HepG2 (cell line): ENCODE measurements around the gene PCED1B. TPM values are rescaled to one million over a fixed set of nuclear protein-coding genes. Genes with fewer than 3 reads are reported as not detected.

Experiments
- ATAC-seq: fragments of 200-7000 bp; cut with Tn5 transposase; 3 replicates; pipeline ENCODE4 v1.9.1; 2020; ENCODE audit warnings: mild to moderate bottlenecking, moderate library complexity
- BruUV-seq: library from RNA; stranded (reverse); fragments of 400-500 nt; replicated peaks from 2 replicates; lab custom pipeline; 2021; lab: Mats Ljungman, UMichigan
- CTCF ChIA-PET: fragments of 300-600 bp; formaldehyde crosslinking; extraction: SDS; loops from one replicate; lab custom pipeline; 2021; ENCODE audit warnings: low total read pairs, inconsistent platforms, low intra/inter-chr PET ratio; lab: Yijun Ruan, JAX
- POLR2A ChIA-PET: fragments of 350-600 bp; sonication (Branson Sonifier 250); formaldehyde crosslinking; loops from one replicate; lab custom pipeline; 2020; ENCODE audit warnings: antibody characterized with exemption, inconsistent platforms; lab: Yijun Ruan, JAX
- DNase-seq: peaks from one replicate; pipeline ENCODE4 v3.0.0-alpha.2; 2015; ENCODE audit warnings: low spot score
- FAIRE-seq: peaks from 3 replicates; lab custom pipeline; 2011; peaks lifted over from hg19 to GRCh38; lab: Jason Lieb, UNC
- H2AFZ ChIP-seq: one replicate; pipeline ENCODE4 v1.6.1; 2011; ENCODE audit warnings: low read length, inconsistent platforms
- H3K27ac ChIP-seq: fragments of 300-600 bp; 3 replicates; pipeline ENCODE4 v1.8.0; 2011; ENCODE audit warnings: mixed run types, mild to moderate bottlenecking, mixed read lengths, low read length, inconsistent platforms; ENCODE audit not compliant: insufficient read depth; ENCODE audit errors: extremely low read length
- H3K27me3 ChIP-seq, 2 experiments: fragments of 200-600 bp in 1 of 2; 2 replicates in 1 of 2; 3 replicates in 1 of 2; pipeline versions ENCODE4 v1.6.0 to v1.8.0; 2011; ENCODE audit warnings: low read length in 2 of 2, mild to moderate bottlenecking in 2 of 2, moderate library complexity in 2 of 2, inconsistent platforms in 1 of 2; ENCODE audit not compliant: insufficient read depth in 2 of 2, control insufficient read depth in 1 of 2
- H3K36me3 ChIP-seq, 2 experiments: fragments of 200-600 bp in 1 of 2; replicated peaks in 1 of 2; 2 replicates in 1 of 2; 3 replicates in 1 of 2; pipeline versions ENCODE4 v1.5.1 to v1.8.0; 2011; ENCODE audit warnings: low read length in 2 of 2, inconsistent platforms in 1 of 2; ENCODE audit not compliant: insufficient read depth in 2 of 2, control insufficient read depth in 1 of 2
- H3K4me1 ChIP-seq: 2 replicates; pipeline ENCODE4 v1.5.1; 2012; ENCODE audit warnings: low read length, inconsistent platforms; ENCODE audit not compliant: insufficient read depth
- H3K4me2 ChIP-seq: 2 replicates; pipeline ENCODE4 v1.6.0; 2011; ENCODE audit warnings: low read depth, low read length, inconsistent platforms
- H3K4me3 ChIP-seq, 3 experiments: fragments of 200-600 bp in 1 of 3; sonication (generic), shearing (Covaris generic) in 1 of 3; replicated peaks in 1 of 3; 2 replicates each; pipeline ENCODE4 v1.5.1; 2011 to 2016; ENCODE audit warnings: low read length in 3 of 3, inconsistent platforms in 2 of 3, low read depth in 2 of 3, mild to moderate bottlenecking in 2 of 3, control low read depth in 1 of 3, mixed read lengths in 1 of 3; ENCODE audit not compliant: insufficient read depth in 1 of 3
- H3K79me2 ChIP-seq: one replicate; pipeline ENCODE4 v1.6.1; 2011; ENCODE audit warnings: low read length, inconsistent platforms; ENCODE audit not compliant: insufficient read depth
- H3K9ac ChIP-seq: 2 replicates; pipeline ENCODE4 v1.6.0; 2011; ENCODE audit warnings: mild to moderate bottlenecking, low read depth, low read length, inconsistent platforms; ENCODE audit not compliant: insufficient read depth
- H3K9me3 ChIP-seq: 2 replicates; pipeline ENCODE4 v1.5.1; 2012; ENCODE audit warnings: mild to moderate bottlenecking, low read length
- H4K20me1 ChIP-seq: 2 replicates; pipeline ENCODE4 v1.6.0; 2011; ENCODE audit warnings: inconsistent platforms, mild to moderate bottlenecking, low read length, moderate library complexity; ENCODE audit not compliant: insufficient read depth
- FOXC1 ChIP-seq: sonication (generic); formaldehyde crosslinking; IDR thresholded peaks from 2 replicates; pipeline ENCODE4 v1.8.0; 2022; ENCODE audit warnings: mild to moderate bottlenecking, missing genetic modification reagents, borderline replicate concordance
- THYN1 ChIP-seq: sonication (generic); formaldehyde crosslinking; IDR thresholded peaks from 2 replicates; pipeline ENCODE4 v1.8.1; 2023; ENCODE audit warnings: low read depth, mild to moderate bottlenecking, moderate library complexity, missing genetic modification reagents, borderline replicate concordance
- ZFY ChIP-seq: sonication (generic); formaldehyde crosslinking; IDR thresholded peaks from 2 replicates; pipeline ENCODE4 v1.4.0; 2020; ENCODE audit warnings: missing genetic modification reagents
- ZNF773 ChIP-seq: sonication (generic); formaldehyde crosslinking; IDR thresholded peaks from 2 replicates; pipeline ENCODE4 v1.4.0; 2020; ENCODE audit warnings: missing genetic modification reagents, borderline replicate concordance
- ZNF883 ChIP-seq: sonication (generic); formaldehyde crosslinking; IDR thresholded peaks from 2 replicates; pipeline ENCODE4 v1.5.1; 2020; ENCODE audit warnings: mild to moderate bottlenecking, missing genetic modification reagents; ENCODE audit errors: not compliant biosample characterization
- WGBS: methylation state at CpG from one replicate; pipeline ENCODE4 v1.1.6; 2017; ENCODE audit warnings: low lambda C conversion rate; 5-methylcytosine and 5-hydroxymethylcytosine counted together
- in situ Hi-C: cut with HindIII; loops from 2 replicates; pipeline ENCODE4 v1.10.0; 2017; ENCODE audit warnings: low pct_unique_long_range_greater_than_20kb; ENCODE audit not compliant: extremely low pct_ligation_motif_present
- intact Hi-C: fragments of 100-400 bp; cut with micrococcal nuclease; formaldehyde crosslinking; loops from one replicate; pipeline ENCODE4 v1.10.0; 2022; ENCODE audit not compliant: unreplicated experiment
- polyA plus RNA-seq, 8 experiments: library from polyadenylated mRNA; depleted of rRNA in 3 of 8; stranded (reverse) in 7 of 8; unstranded in 1 of 8; fragments of >200 nt; fragmentation: Illumina TruSeq in 4 of 8; extraction: Trizol in 4 of 8; gene quantifications; 2 replicates each; pipeline versions ENCODE4 v1.2.1 to v1.2.3, GENCODE V29; 2011 to 2016; ENCODE audit warnings: low read depth in 4 of 8, missing spikeins in 1 of 8, mixed read lengths in 1 of 8; ENCODE audit not compliant: insufficient read depth in 1 of 8
- total RNA-seq, 5 experiments: library from RNA; depleted of rRNA; stranded (reverse); fragments of >200 nt; fragmentation: Illumina TruSeq; extraction: Trizol; gene quantifications; 2 replicates each; pipeline ENCODE4 v1.2.3, GENCODE V29; 2016; ENCODE audit warnings: low read depth in 1 of 5
- TF ChIP-seq, protein P1 (sequence below): sonication (generic); formaldehyde crosslinking; conservative IDR thresholded peaks from 2 replicates; pipeline ENCODE4 v1.8.1; 2023; ENCODE audit warnings: missing genetic modification reagents
- TF ChIP-seq, protein P2 (sequence below): IDR thresholded peaks from 2 replicates; pipeline ENCODE4 v1.6.1; 2012; ENCODE audit warnings: low read depth, low read length, improper control_type of control experiment

Gene PCED1B
- total and polyA plus RNA-seq, 2 of the 13 experiments (the other 11 are each of a cell fraction or from before 2014, with no cell fraction given): 0.11 to 0.37 TPM

DNA sequence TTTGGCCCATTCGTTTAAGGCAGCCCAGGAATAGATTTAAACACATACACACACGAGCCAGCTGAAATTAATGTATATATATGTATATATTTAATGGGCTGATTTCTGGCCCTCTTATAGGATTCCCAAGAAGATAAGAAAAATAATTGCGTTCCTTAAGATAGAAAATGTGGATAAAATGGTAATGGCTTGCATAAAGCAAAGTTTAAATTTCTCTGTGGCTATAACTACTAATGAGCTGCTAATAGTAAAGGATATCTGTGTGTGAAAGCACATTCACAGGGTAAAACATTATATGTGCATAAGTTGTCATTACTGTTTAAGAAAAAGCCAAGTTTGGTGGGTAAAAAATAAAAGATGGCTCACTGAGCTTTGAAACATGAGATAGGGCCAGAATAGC lies 134.0 kb downstream of the PCED1B start:
- TF ChIP-seq, protein P1, sequence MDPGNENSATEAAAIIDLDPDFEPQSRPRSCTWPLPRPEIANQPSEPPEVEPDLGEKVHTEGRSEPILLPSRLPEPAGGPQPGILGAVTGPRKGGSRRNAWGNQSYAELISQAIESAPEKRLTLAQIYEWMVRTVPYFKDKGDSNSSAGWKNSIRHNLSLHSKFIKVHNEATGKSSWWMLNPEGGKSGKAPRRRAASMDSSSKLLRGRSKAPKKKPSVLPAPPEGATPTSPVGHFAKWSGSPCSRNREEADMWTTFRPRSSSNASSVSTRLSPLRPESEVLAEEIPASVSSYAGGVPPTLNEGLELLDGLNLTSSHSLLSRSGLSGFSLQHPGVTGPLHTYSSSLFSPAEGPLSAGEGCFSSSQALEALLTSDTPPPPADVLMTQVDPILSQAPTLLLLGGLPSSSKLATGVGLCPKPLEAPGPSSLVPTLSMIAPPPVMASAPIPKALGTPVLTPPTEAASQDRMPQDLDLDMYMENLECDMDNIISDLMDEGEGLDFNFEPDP (CRISPR knock-in tag): no peak
- TF ChIP-seq FOXC1 (CRISPR knock-in tag) (no peak), ZNF773 (no peak), ZFY (no peak), ZNF883 (CRISPR knock-in tag) (no peak), THYN1 (no peak)
- TF ChIP-seq, protein P2, sequence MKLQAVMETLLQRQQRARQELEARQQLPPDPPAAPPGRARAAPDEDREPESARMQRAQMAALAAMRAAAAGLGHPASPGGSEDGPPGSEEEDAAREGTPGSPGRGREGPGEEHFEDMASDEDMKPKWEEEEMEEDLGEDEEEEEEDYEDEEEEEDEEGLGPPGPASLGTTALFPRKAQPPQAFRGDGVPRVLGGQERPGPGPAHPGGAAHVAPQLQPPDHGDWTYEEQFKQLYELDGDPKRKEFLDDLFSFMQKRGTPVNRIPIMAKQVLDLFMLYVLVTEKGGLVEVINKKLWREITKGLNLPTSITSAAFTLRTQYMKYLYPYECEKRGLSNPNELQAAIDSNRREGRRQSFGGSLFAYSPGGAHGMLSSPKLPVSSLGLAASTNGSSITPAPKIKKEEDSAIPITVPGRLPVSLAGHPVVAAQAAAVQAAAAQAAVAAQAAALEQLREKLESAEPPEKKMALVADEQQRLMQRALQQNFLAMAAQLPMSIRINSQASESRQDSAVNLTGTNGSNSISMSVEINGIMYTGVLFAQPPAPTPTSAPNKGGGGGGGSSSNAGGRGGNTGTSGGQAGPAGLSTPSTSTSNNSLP: no peak
- Histone ChIP-seq H3K27ac (no peak overlapping the region), H3K9me3 (no peaks in the 10 kb centered on the region), H3K27me3 (no peaks in the 10 kb centered on the region), H3K4me2 (no peak overlapping the region), H3K79me2 (no peaks in the 10 kb centered on the region), H3K4me1 (no peaks in the 10 kb centered on the region), H3K4me3 (no peak overlapping the region), H2AFZ (no peak overlapping the region), H3K36me3 (no peaks in the 10 kb centered on the region), H3K9ac (no peak overlapping the region), H4K20me1 (no peaks in the 10 kb centered on the region)
- in situ Hi-C loops (no loop called here), intact Hi-C loops (no loop called here)
- FAIRE-seq (no peak), DNase-seq (no peak), ATAC-seq (no peak)
- ChIA-PET POLR2A (no interaction called here), CTCF (no interaction called here)
- no TSS peak for BruUV-seq
- 26% methylated on average over 3 of the region's 3 CpGs for WGBS
